K562 (cell line): ENCODE data around the gene ATP6V1F. TPM values are rescaled to one million over a fixed set of nuclear protein-coding genes. Genes with fewer than 3 reads are reported as not detected.

ENCODE experiments used
- CREB3L1 ChIP-seq: fragments of 450-650 bp; IDR thresholded peaks from 2 replicates; pipeline ENCODE4 v1.6.1; 2014; ENCODE audit warnings: low read depth, mild to moderate bottlenecking, moderate library complexity, borderline replicate concordance
- CTCFL ChIP-seq: IDR thresholded peaks from 2 replicates; pipeline ENCODE4 v1.6.1; 2011; ENCODE audit warnings: borderline replicate concordance, low read depth, mild to moderate bottlenecking, moderate library complexity, low read length; ENCODE audit not compliant: insufficient read depth, poor library complexity, severe bottlenecking
- GATAD2A ChIP-seq: fragments of 450-650 bp; IDR thresholded peaks from 2 replicates; pipeline ENCODE4 v1.6.1; 2017
- NFE2L1 ChIP-seq: fragments of 450-650 bp; IDR thresholded peaks from 2 replicates; pipeline ENCODE4 v1.6.1; 2016; ENCODE audit warnings: missing genetic modification characterization, low read depth, mild to moderate bottlenecking, missing compliant biosample characterization, moderate library complexity, borderline replicate concordance
- POLR2AphosphoS2 ChIP-seq: IDR thresholded peaks from 2 replicates; pipeline ENCODE4 v1.6.1; 2012; ENCODE audit warnings: low read length, improper control_type of control experiment
- SLC30A9 ChIP-seq: fragments of 250-450 bp; sonication (Bioruptor Pico); IDR thresholded peaks from 2 replicates; pipeline ENCODE4 v1.8.0; 2022; ENCODE audit warnings: mild to moderate bottlenecking, moderate library complexity
- ZFP1 ChIP-seq: fragments of 450-650 bp; formaldehyde crosslinking; IDR thresholded peaks from 2 replicates; pipeline ENCODE4 v1.4.0; 2020; ENCODE audit warnings: mild to moderate bottlenecking, mixed read lengths
- ZNF134 ChIP-seq: fragments of 250-450 bp; sonication (Bioruptor Pico); conservative IDR thresholded peaks from 2 replicates; pipeline ENCODE4 v1.4.0; 2020
- ZNF407 ChIP-seq: fragments of 450-650 bp; IDR thresholded peaks from 2 replicates; pipeline ENCODE4 v1.6.1; 2016; ENCODE audit warnings: low read depth
- ZNF436 ChIP-seq: fragments of 250-450, 450-650 bp; sonication (Bioruptor Pico); formaldehyde crosslinking; IDR thresholded peaks from 2 replicates; pipeline ENCODE4 v1.7.0; 2020; ENCODE audit warnings: mild to moderate bottlenecking
- ZNF512 ChIP-seq: IDR thresholded peaks from 2 replicates; pipeline ENCODE4 v1.6.1; 2016; ENCODE audit warnings: missing genetic modification characterization, missing compliant biosample characterization
- ZNF695 ChIP-seq: fragments of 450-650 bp; formaldehyde crosslinking; IDR thresholded peaks from 2 replicates; pipeline ENCODE4 v1.4.0; 2020; ENCODE audit warnings: mild to moderate bottlenecking, moderate library complexity
- polyA plus RNA-seq, 8 experiments: library from polyadenylated mRNA; depleted of rRNA in 4 of 8; stranded (reverse) in 5 of 8; unstranded in 3 of 8; fragments of >200 nt; fragmentation: Nextera tagmentation in 2 of 8; fragmentation: Illumina TruSeq in 1 of 8; extraction: Ambion mirVana in 2 of 8; extraction: Trizol in 1 of 8; gene quantifications; 2 replicates each; pipeline versions ENCODE4 v1.2.1 to v1.2.3, GENCODE V29; 2011 to 2014; ENCODE audit warnings: inconsistent platforms in 1 of 8, missing spikeins in 1 of 8
- total RNA-seq, 7 experiments: library from RNA; depleted of rRNA in 6 of 7; stranded (reverse); fragments of >200 nt in 6 of 7; fragmentation: Illumina TruSeq in 2 of 7; extraction: Trizol in 2 of 7; gene quantifications; 2 replicates each; pipeline versions ENCODE4 v1.2.1 to v1.2.3, GENCODE V29; 2011 to 2021; ENCODE audit warnings: low replicate concordance in 1 of 7

The ATP6V1F gene
- total and polyA plus RNA-seq, 9 of the 15 experiments (the other 6 are each of a cell fraction or from before 2014, with no cell fraction given), result 206 to 1,123 (median 542) TPM

GRCh38 chr7:128879939-128880746 is 17.5 kb downstream of the ATP6V1F start (continued):
- no peak for TF ChIP-seq CREB3L1
- TF ChIP-seq ZNF407, result no peak
- no peak for TF ChIP-seq ZNF512 (tag)
- no peak for TF ChIP-seq ZNF695 (CRISPR knock-in tag)
- TF ChIP-seq ZNF436 (CRISPR knock-in tag), result no peak
- no peak for TF ChIP-seq POLR2AphosphoS2
- no peak for TF ChIP-seq ZFP1 (CRISPR knock-in tag)
- no peak for TF ChIP-seq ZNF134 (CRISPR knock-in tag)
- TF ChIP-seq CTCFL, result no peak
- no peak for TF ChIP-seq GATAD2A
- TF ChIP-seq NFE2L1 (tag), result no peak
- TF ChIP-seq SLC30A9 (CRISPR knock-in tag), result no peak
